ENCODE results near the gene CHRNA7. TPM values are rescaled to one million over a fixed set of nuclear protein-coding genes. Genes with fewer than 3 reads are reported as not detected.

Gene CHRNA7
- total RNA-seq, 2 experiments from 2014 or later = 0.20 TPM; not detected in 1

GRCh38 chr15:32004249-32004648, 26.1 kb upstream of the CHRNA7 start:
- no peak overlapping the region for H3K27ac Mint-ChIP-seq
- ChIA-PET POLR2A (no interaction called here), CTCF (no interaction called here)
- ATAC-seq (no peak), DNase-seq (no peak)
- TF ChIP-seq, protein P1, sequence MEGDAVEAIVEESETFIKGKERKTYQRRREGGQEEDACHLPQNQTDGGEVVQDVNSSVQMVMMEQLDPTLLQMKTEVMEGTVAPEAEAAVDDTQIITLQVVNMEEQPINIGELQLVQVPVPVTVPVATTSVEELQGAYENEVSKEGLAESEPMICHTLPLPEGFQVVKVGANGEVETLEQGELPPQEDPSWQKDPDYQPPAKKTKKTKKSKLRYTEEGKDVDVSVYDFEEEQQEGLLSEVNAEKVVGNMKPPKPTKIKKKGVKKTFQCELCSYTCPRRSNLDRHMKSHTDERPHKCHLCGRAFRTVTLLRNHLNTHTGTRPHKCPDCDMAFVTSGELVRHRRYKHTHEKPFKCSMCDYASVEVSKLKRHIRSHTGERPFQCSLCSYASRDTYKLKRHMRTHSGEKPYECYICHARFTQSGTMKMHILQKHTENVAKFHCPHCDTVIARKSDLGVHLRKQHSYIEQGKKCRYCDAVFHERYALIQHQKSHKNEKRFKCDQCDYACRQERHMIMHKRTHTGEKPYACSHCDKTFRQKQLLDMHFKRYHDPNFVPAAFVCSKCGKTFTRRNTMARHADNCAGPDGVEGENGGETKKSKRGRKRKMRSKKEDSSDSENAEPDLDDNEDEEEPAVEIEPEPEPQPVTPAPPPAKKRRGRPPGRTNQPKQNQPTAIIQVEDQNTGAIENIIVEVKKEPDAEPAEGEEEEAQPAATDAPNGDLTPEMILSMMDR (IDR thresholded peaks at IDR 0.05) = no peak
- H3K4me1 Mint-ChIP-seq (ENCODE audit: low read depth) = no peaks in the 10 kb centered on the region
- H3K4me3 Mint-ChIP-seq = no peak overlapping the region
- intact Hi-C loops (cut with micrococcal nuclease) = no loop called here
- H3K36me3 Mint-ChIP-seq (ENCODE audit: low read depth) = no peaks in the 10 kb centered on the region
- peaks cover 11% of the 10 kb centered on the region for H3K27me3 Mint-ChIP-seq
- H3K9me3 Mint-ChIP-seq = no peaks in the 10 kb centered on the region

DNA sequence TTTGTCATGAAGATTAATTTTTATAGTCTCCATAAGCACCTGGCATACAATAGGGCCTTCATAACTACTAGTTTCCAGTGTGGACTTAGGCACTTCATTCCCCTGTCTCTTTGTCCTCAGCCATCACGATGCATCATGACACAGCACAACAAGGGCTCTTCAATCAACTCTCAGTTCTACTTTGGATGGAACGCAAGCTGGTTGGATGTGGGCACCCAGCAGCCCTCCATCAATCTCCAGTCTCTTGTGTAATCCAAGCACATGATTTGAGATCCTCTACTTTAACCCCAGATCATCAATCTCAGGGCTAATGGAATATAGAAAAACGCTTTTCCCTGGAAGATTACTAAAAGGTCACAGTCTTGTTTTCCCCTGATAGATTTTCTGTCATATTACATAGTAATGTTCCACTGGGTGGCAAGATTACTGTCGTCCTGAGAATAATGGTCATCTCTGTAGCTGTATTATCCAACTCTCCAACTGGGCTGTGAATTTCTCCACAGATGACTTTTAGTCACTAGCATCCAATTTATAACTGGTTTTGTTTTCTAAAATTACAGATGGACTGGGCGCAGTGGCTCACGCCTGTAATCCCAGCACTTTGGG, 22.9 kb upstream of the CHRNA7 start:
- ChIA-PET POLR2A (no interaction called here), CTCF (no interaction called here)
- peaks cover 10% of the 10 kb centered on the region for H3K27me3 Mint-ChIP-seq
- intact Hi-C loops (cut with micrococcal nuclease) = no loop called here
- DNase-seq = no peak
- no peak overlapping the region for H3K27ac Mint-ChIP-seq
- no peaks in the 10 kb centered on the region for H3K9me3 Mint-ChIP-seq
- no peak overlapping the region for H3K4me3 Mint-ChIP-seq
- TF ChIP-seq, protein P1 (IDR thresholded peaks at IDR 0.05) = no peak
- no peaks in the 10 kb centered on the region for H3K36me3 Mint-ChIP-seq (ENCODE audit: low read depth)
- no peaks in the 10 kb centered on the region for H3K4me1 Mint-ChIP-seq (ENCODE audit: low read depth)
- ATAC-seq = no peak

- H3K36me3 Mint-ChIP-seq (ENCODE audit: low read depth) = no peaks in the 10 kb centered on the region
These were observed 15.4 kb upstream of the CHRNA7 start for GRCh38 chr15:32014953-32015352.

GRCh38 chr15:32020156-32020555, 10.2 kb upstream of the CHRNA7 start:
- ATAC-seq (no peak), DNase-seq (no peak)
- Mint-ChIP-seq H3K27me3 (peaks cover 14% of the 10 kb centered on the region), H3K36me3 (ENCODE audit: low read depth) (no peaks in the 10 kb centered on the region), H3K9me3 (no peaks in the 10 kb centered on the region), H3K4me3 (no peak overlapping the region), H3K4me1 (ENCODE audit: low read depth) (no peaks in the 10 kb centered on the region), H3K27ac (no peak overlapping the region)
- CTCF ChIA-PET = interaction anchor here (1.0 kb wide), 1 partner anchor 17 kb away, joined by 3 read pairs; no protein-coding TSS in a partner anchor
- POLR2A ChIA-PET = no interaction called here
- intact Hi-C loops (cut with micrococcal nuclease) = no loop called here
- TF ChIP-seq, protein P1 (IDR thresholded peaks at IDR 0.05) = no peak

More at GRCh38 chr15:32014953-32015352, 15.4 kb upstream of the CHRNA7 start:
- TF ChIP-seq, protein P1 (IDR thresholded peaks at IDR 0.05) = no peak
- DNase-seq (no peak), ATAC-seq (no peak)
- Mint-ChIP-seq H3K4me1 (ENCODE audit: low read depth) (no peaks in the 10 kb centered on the region), H3K27me3 (peaks cover 17% of the 10 kb centered on the region), H3K27ac (no peak overlapping the region), H3K9me3 (peaks cover 3% of the 10 kb centered on the region), H3K4me3 (no peak overlapping the region)
- ChIA-PET POLR2A (no interaction called here), CTCF (no interaction called here)
- intact Hi-C loops (cut with micrococcal nuclease) = no loop called here

GRCh38 chr15:32028921-32029320, 1.4 kb upstream of the CHRNA7 start:
- Mint-ChIP-seq H3K36me3 (ENCODE audit: low read depth) (no peaks in the 10 kb centered on the region), H3K9me3 (no peaks in the 10 kb centered on the region), H3K27me3 (peaks cover 44% of the 10 kb centered on the region), H3K4me1 (ENCODE audit: low read depth) (peaks cover 4% of the 10 kb centered on the region), H3K4me3 (no peak overlapping the region), H3K27ac (no peak overlapping the region)
- DNase-seq (no peak), ATAC-seq (no peak)
- intact Hi-C loops (cut with micrococcal nuclease) = no loop called here
- CTCF ChIA-PET = interaction anchor here (1.2 to 1.8 kb wide), 2 partner anchors 9 to 10 kb away, joined by 3 to 7 read pairs; no protein-coding TSS in a partner anchor
- TF ChIP-seq, protein P1 (IDR thresholded peaks at IDR 0.05) = no peak
- POLR2A ChIA-PET = no interaction called here

All from activated CD8-positive, alpha-beta T cell treated with anti-CD3 and anti-CD28 coated beads for 36 hours (primary cell).